IMR-90 (cell line): ENCODE data around the gene UGT1A3. TPM values are rescaled to one million over a fixed set of nuclear protein-coding genes. Genes with fewer than 3 reads are reported as not detected.

ENCODE experiments used
- ATAC-seq: fragments of 200-7000 bp; cut with Tn5 transposase; 2 replicates; pipeline ENCODE4 v1.9.1; 2020; ENCODE audit warnings: low read depth, mild to moderate bottlenecking, moderate library complexity
- BruUV-seq: library from RNA; stranded (reverse); fragments of 400-500 nt; replicated peaks from 2 replicates; lab custom pipeline; 2021; lab: Mats Ljungman, UMichigan
- CTCF ChIA-PET: fragments of 300-600 bp; formaldehyde crosslinking; extraction: SDS; loops from one replicate; lab custom pipeline; 2021; ENCODE audit warnings: antibody characterized with exemption; lab: Yijun Ruan, JAX
- POLR2A ChIA-PET: fragments of 300-600 bp; sonication (Branson Sonifier 250); formaldehyde crosslinking; loops from one replicate; lab custom pipeline; 2022; ENCODE audit warnings: antibody characterized with exemption; ENCODE audit not compliant: unreplicated experiment; lab: Charles Lee
- DNase-seq: peaks from one replicate; pipeline ENCODE4 v3.0.0; 2013
- H2AFZ ChIP-seq: replicated peaks from 2 replicates; pipeline ENCODE3; 2013; ENCODE audit warnings: low read length, mild to moderate bottlenecking; ENCODE audit not compliant: poor library complexity
- H2AK5ac ChIP-seq: 2 replicates; pipeline ENCODE4 v1.6.1; 2013; ENCODE audit warnings: low read depth, low read length, inconsistent platforms
- H2AK9ac ChIP-seq: replicated peaks from 2 replicates; pipeline ENCODE3; 2013; ENCODE audit warnings: mild to moderate bottlenecking, low read depth, low read length, moderate library complexity; ENCODE audit not compliant: poor library complexity
- H2BK120ac ChIP-seq: 2 replicates; pipeline ENCODE4 v1.6.1; 2013; ENCODE audit warnings: low read depth, low read length, inconsistent platforms
- H2BK15ac ChIP-seq: 3 replicates; pipeline ENCODE4 v1.6.1; 2013; ENCODE audit warnings: low read depth, low read length, inconsistent platforms
- H2BK20ac ChIP-seq: 2 replicates; pipeline ENCODE4 v1.6.1; 2013; ENCODE audit warnings: low read depth, mild to moderate bottlenecking, inconsistent platforms, low read length, moderate library complexity
- H2BK5ac ChIP-seq: 2 replicates; pipeline ENCODE4 v1.6.1; 2013; ENCODE audit warnings: mild to moderate bottlenecking, low read depth, low read length, inconsistent platforms; ENCODE audit not compliant: poor library complexity, severe bottlenecking
- H3K14ac ChIP-seq: replicated peaks from 2 replicates; pipeline ENCODE4 v1.6.1; 2013; ENCODE audit warnings: low read depth, low read length, inconsistent platforms
- H3K18ac ChIP-seq: 2 replicates; pipeline ENCODE4 v1.6.1; 2013; ENCODE audit warnings: low read depth, low read length, control low read depth
- H3K23ac ChIP-seq: 2 replicates; pipeline ENCODE4 v1.6.1; 2013; ENCODE audit warnings: low read depth, low read length, inconsistent platforms
- H3K27ac ChIP-seq: 2 replicates; pipeline ENCODE4 v1.5.1; 2013; ENCODE audit warnings: mild to moderate bottlenecking, control low read depth, low read length; ENCODE audit not compliant: insufficient read depth
- H3K27me3 ChIP-seq: 2 replicates; pipeline ENCODE4 v1.6.1; 2013; ENCODE audit warnings: low read length; ENCODE audit not compliant: control insufficient read depth, insufficient read depth
- H3K36me3 ChIP-seq: 2 replicates; pipeline ENCODE4 v1.6.1; 2013; ENCODE audit warnings: low read length, mixed read lengths; ENCODE audit not compliant: control insufficient read depth, insufficient read depth
- H3K4ac ChIP-seq: 2 replicates; pipeline ENCODE4 v1.6.1; 2013; ENCODE audit warnings: low read depth, low read length, inconsistent platforms
- H3K4me1 ChIP-seq: 2 replicates; pipeline ENCODE4 v1.6.1; 2013; ENCODE audit warnings: low read length, mixed read lengths; ENCODE audit not compliant: control insufficient read depth, insufficient read depth
- H3K4me2 ChIP-seq: 2 replicates; pipeline ENCODE4 v1.6.1; 2013; ENCODE audit warnings: low read depth, mild to moderate bottlenecking, control low read depth, low read length, moderate library complexity
- H3K4me3 ChIP-seq: 2 replicates; pipeline ENCODE4 v1.5.1; 2013; ENCODE audit warnings: low read depth, mild to moderate bottlenecking, control low read depth, low read length, moderate library complexity; ENCODE audit not compliant: insufficient read depth
- H3K56ac ChIP-seq: 2 replicates; pipeline ENCODE4 v1.6.1; 2013; ENCODE audit warnings: low read length, inconsistent platforms; ENCODE audit not compliant: insufficient read depth; ENCODE audit errors: extremely low read depth
- H3K79me1 ChIP-seq, 2 experiments: 2 replicates each; pipeline ENCODE4 v1.6.1; 2013; ENCODE audit warnings: low read length in 2 of 2, inconsistent platforms in 1 of 2, low read depth in 1 of 2
- H3K9ac ChIP-seq: 2 replicates; pipeline ENCODE4 v1.6.1; 2013; ENCODE audit warnings: low read depth, low read length, control low read depth
- H3K9me1 ChIP-seq: 2 replicates; pipeline ENCODE4 v1.6.1; 2013; ENCODE audit warnings: low read length, inconsistent platforms; ENCODE audit not compliant: insufficient read depth
- H3K9me3 ChIP-seq: 2 replicates; pipeline ENCODE4 v1.6.1; 2013; ENCODE audit warnings: low read length; ENCODE audit not compliant: control insufficient read depth, insufficient read depth
- H4K20me1 ChIP-seq: 2 replicates; pipeline ENCODE4 v1.6.1; 2013; ENCODE audit warnings: low read length, inconsistent platforms; ENCODE audit not compliant: insufficient read depth
- H4K5ac ChIP-seq: 2 replicates; pipeline ENCODE4 v1.6.1; 2013; ENCODE audit warnings: mild to moderate bottlenecking, low read depth, low read length, control low read depth
- H4K8ac ChIP-seq, 2 experiments: 2 replicates each; pipeline ENCODE4 v1.6.1; 2013; ENCODE audit warnings: low read depth in 2 of 2, low read length in 2 of 2, control low read depth in 1 of 2, inconsistent platforms in 1 of 2
- H4K91ac ChIP-seq: 2 replicates; pipeline ENCODE4 v1.6.1; 2013; ENCODE audit warnings: low read depth, low read length, inconsistent platforms; ENCODE audit not compliant: insufficient read depth
- CEBPB ChIP-seq: IDR thresholded peaks from 2 replicates; pipeline ENCODE4 v1.6.1; 2012; ENCODE audit warnings: low read depth, low read length, improper control_type of control experiment
- CHD1 ChIP-seq: IDR thresholded peaks from 2 replicates; pipeline ENCODE4 v1.6.1; 2012; ENCODE audit warnings: low read depth, low read length, improper control_type of control experiment
- CTCF ChIP-seq: conservative IDR thresholded peaks from 2 replicates; pipeline ENCODE4 v1.5.1; 2012; ENCODE audit warnings: mild to moderate bottlenecking, low read depth, low read length, improper control_type of control experiment
- FOS ChIP-seq: fragments of 150-350 bp; IDR thresholded peaks from 2 replicates; pipeline ENCODE4 v1.6.1; 2016; ENCODE audit warnings: low read depth, low read length
- MAFK ChIP-seq: IDR thresholded peaks from 2 replicates; pipeline ENCODE4 v1.6.1; 2012; ENCODE audit warnings: low read depth, low read length, improper control_type of control experiment
- MAZ ChIP-seq: IDR thresholded peaks from 2 replicates; pipeline ENCODE4 v1.6.1; 2012; ENCODE audit warnings: low read depth, mild to moderate bottlenecking, low read length, improper control_type of control experiment, moderate library complexity, borderline replicate concordance
- MXI1 ChIP-seq: IDR thresholded peaks from 2 replicates; pipeline ENCODE4 v1.6.1; 2012; ENCODE audit warnings: low read depth, mild to moderate bottlenecking, low read length, moderate library complexity, borderline replicate concordance
- NFE2L2 ChIP-seq: fragments of 150-350 bp; IDR thresholded peaks from 2 replicates; pipeline ENCODE4 v1.6.1; 2016; ENCODE audit warnings: low read depth, mild to moderate bottlenecking, low read length
- POLR2A ChIP-seq: IDR thresholded peaks from 2 replicates; pipeline ENCODE4 v1.6.1; 2012; ENCODE audit warnings: mild to moderate bottlenecking, low read depth, low read length
- RAD21 ChIP-seq: IDR thresholded peaks from 2 replicates; pipeline ENCODE4 v1.6.1; 2012; ENCODE audit warnings: low read length, improper control_type of control experiment
- RFX5 ChIP-seq: IDR thresholded peaks from 2 replicates; pipeline ENCODE4 v1.8.0; 2012; ENCODE audit warnings: low read depth, mild to moderate bottlenecking, low read length, moderate library complexity
- SMC3 ChIP-seq: fragments of 150-350 bp; IDR thresholded peaks from 2 replicates; pipeline ENCODE4 v1.6.1; 2016; ENCODE audit warnings: low read depth, mild to moderate bottlenecking, antibody characterized with exemption, low read length, moderate library complexity
- USF2 ChIP-seq: fragments of 150-350 bp; IDR thresholded peaks from 2 replicates; pipeline ENCODE4 v1.6.1; 2017; ENCODE audit warnings: mild to moderate bottlenecking, antibody characterized with exemption, low read length, low read depth
- WGBS, 2 experiments: methylation state at CpG; one replicate each; pipeline versions ENCODE4 v1.1.5 to v1.1.7; 2013; ENCODE audit warnings: missing lambda C conversion rate in 2 of 2; ENCODE audit not compliant: insufficient read length in 1 of 2; ENCODE audit errors: extremely low coverage in 2 of 2; 5-methylcytosine and 5-hydroxymethylcytosine counted together
- dilution Hi-C: fragments of 300-500 bp; cut with HindIII; formaldehyde crosslinking; loops from one replicate; pipeline ENCODE4 v1.14.3; 2018; ENCODE audit warnings: low sequenced_read_pairs; ENCODE audit not compliant: unreplicated experiment
- in situ Hi-C: fragments of 300-500 bp; cut with MboI; formaldehyde crosslinking; loops from 3 replicates; pipeline ENCODE4 v1.14.3; 2019; ENCODE audit warnings: low sequenced_read_pairs, inconsistent platforms, mixed read lengths
- intact Hi-C: fragments of 100-400 bp; cut with micrococcal nuclease; formaldehyde crosslinking; loops from 2 replicates; pipeline ENCODE4 v1.10.0; 2022
- polyA plus RNA-seq, 3 experiments: library from polyadenylated mRNA; depleted of rRNA; stranded (reverse); fragments of >200 nt; gene quantifications; 2 replicates each; pipeline ENCODE4 v1.2.3, GENCODE V29; 2012; ENCODE audit warnings: low replicate concordance in 1 of 3
- total RNA-seq: library from RNA; depleted of rRNA; stranded (reverse); fragments of >200 nt; gene quantifications from 2 replicates; pipeline ENCODE4 v1.2.3, GENCODE V29; 2012
- TF ChIP-seq, protein P1 (sequence below): fragments of 150-350 bp; IDR thresholded peaks from 2 replicates; pipeline ENCODE4 v1.6.1; 2016; ENCODE audit warnings: low read depth, mild to moderate bottlenecking, low read length, moderate library complexity, borderline replicate concordance

Gene UGT1A3
- total and polyA plus RNA-seq, 2 of the 4 experiments (the other 2 are of a cell fraction): not detected

- Histone ChIP-seq H3K14ac (no peak overlapping the region), H2BK5ac (no peak overlapping the region), H3K9me1 (no peaks in the 10 kb centered on the region), H3K18ac (no peak overlapping the region), H2AK9ac (no peak overlapping the region), H2AFZ (no peak overlapping the region), H3K23ac (no peak overlapping the region), H3K79me1 (no peaks in the 10 kb centered on the region), H2BK120ac (no peak overlapping the region), H3K9ac (no peak overlapping the region), H4K20me1 (no peaks in the 10 kb centered on the region), H3K4ac (no peak overlapping the region), H3K36me3 (no peaks in the 10 kb centered on the region), H4K8ac (no peak overlapping the region), H3K27ac (no peak overlapping the region), H2BK15ac (no peak overlapping the region), H4K91ac (no peak overlapping the region), H3K4me2 (no peak overlapping the region), H3K27me3 (peaks cover 27% of the 10 kb centered on the region), H2BK20ac (no peak overlapping the region), H3K4me1 (no peaks in the 10 kb centered on the region), H3K56ac (no peak overlapping the region), H3K4me3 (no peak overlapping the region), H3K9me3 (no peaks in the 10 kb centered on the region), H2AK5ac (no peak overlapping the region), H4K5ac (no peak overlapping the region)
- dilution Hi-C loops (no loop called here), in situ Hi-C loops (no loop called here), intact Hi-C loops (no loop called here)
- no TSS peak for BruUV-seq
- TF ChIP-seq POLR2A (no peak), MAFK (no peak), NFE2L2 (no peak), FOS (no peak), CEBPB (no peak), MAZ (no peak), CHD1 (no peak), MXI1 (no peak), SMC3 (no peak), USF2 (no peak), RAD21 (no peak), RFX5 (no peak), CTCF (no peak)
- TF ChIP-seq, protein P1, sequence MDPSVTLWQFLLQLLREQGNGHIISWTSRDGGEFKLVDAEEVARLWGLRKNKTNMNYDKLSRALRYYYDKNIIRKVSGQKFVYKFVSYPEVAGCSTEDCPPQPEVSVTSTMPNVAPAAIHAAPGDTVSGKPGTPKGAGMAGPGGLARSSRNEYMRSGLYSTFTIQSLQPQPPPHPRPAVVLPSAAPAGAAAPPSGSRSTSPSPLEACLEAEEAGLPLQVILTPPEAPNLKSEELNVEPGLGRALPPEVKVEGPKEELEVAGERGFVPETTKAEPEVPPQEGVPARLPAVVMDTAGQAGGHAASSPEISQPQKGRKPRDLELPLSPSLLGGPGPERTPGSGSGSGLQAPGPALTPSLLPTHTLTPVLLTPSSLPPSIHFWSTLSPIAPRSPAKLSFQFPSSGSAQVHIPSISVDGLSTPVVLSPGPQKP: no peak
- no CpG with 5 or more reads among the region's 4 CpGs for WGBS, 2 experiments
- POLR2A ChIA-PET: no interaction called here
- ATAC-seq (no peak), DNase-seq (no peak)
- CTCF ChIA-PET: no interaction called here
These were observed 82.2 kb downstream of the UGT1A3 start for GRCh38 chr2:233811087-233811486.
